ENCODE measurements around the gene PIM3.

PIM3 gene

GRCh38 chr22:49992921-49993648, 32.5 kb downstream of the PIM3 start:
- no peak for DNase-seq

- no peak for DNase-seq
Observed at GRCh38 chr22:49993649-49994360, 33.2 kb downstream of the PIM3 start.

- no peak for DNase-seq
Observed at GRCh38 chr22:49994361-49995040, 33.9 kb downstream of the PIM3 start.

- no peak for DNase-seq
Observed at GRCh38 chr22:49995041-49995360, 34.4 kb downstream of the PIM3 start.

- no peak for DNase-seq
Observed at GRCh38 chr22:49995361-49996118, 35.0 kb downstream of the PIM3 start.

- no peak for DNase-seq
Observed at GRCh38 chr22:49996119-49996517, 35.5 kb downstream of the PIM3 start.

GRCh38 chr22:49996518-49997250, 36.1 kb downstream of the PIM3 start:
- DNase-seq, result no peak

- DNase-seq, result peak; percentile 24
Observed at GRCh38 chr22:49997251-49997599, 36.7 kb downstream of the PIM3 start.

GRCh38 chr22:49997932-49998717, 37.6 kb downstream of the PIM3 start:
- no peak for DNase-seq

- DNase-seq, result no peak
Observed at GRCh38 chr22:49998718-49999062, 38.1 kb downstream of the PIM3 start.

GRCh38 chr22:49999063-49999945, 38.7 kb downstream of the PIM3 start:
- DNase-seq, result no peak

GRCh38 chr22:49999946-50000586, 39.5 kb downstream of the PIM3 start:
- no peak for DNase-seq

GRCh38 chr22:50000587-50001387, 40.2 kb downstream of the PIM3 start:
- no peak for DNase-seq

- DNase-seq, result no peak
Observed at GRCh38 chr22:50001388-50002231, 41.0 kb downstream of the PIM3 start.

- no peak for DNase-seq
Observed at GRCh38 chr22:50002791-50003190, 42.2 kb downstream of the PIM3 start.

- DNase-seq, result no peak
Observed at GRCh38 chr22:50004918-50005317, 44.3 kb downstream of the PIM3 start.

GRCh38 chr22:50007057-50007511, 46.5 kb downstream of the PIM3 start:
- DNase-seq, result no peak
